HepG2 (cell line): ENCODE data around the gene SLC12A9. TPM values are rescaled to one million over a fixed set of nuclear protein-coding genes. Genes with fewer than 3 reads are reported as not detected.

Source experiments
- ATAC-seq: fragments of 200-7000 bp; cut with Tn5 transposase; 3 replicates; pipeline ENCODE4 v1.9.1; 2020; ENCODE audit warnings: mild to moderate bottlenecking, moderate library complexity
- BruUV-seq: library from RNA; stranded (reverse); fragments of 400-500 nt; replicated peaks from 2 replicates; lab custom pipeline; 2021; lab: Mats Ljungman, UMichigan
- CTCF ChIA-PET: fragments of 300-600 bp; formaldehyde crosslinking; extraction: SDS; loops from one replicate; lab custom pipeline; 2021; ENCODE audit warnings: low total read pairs, inconsistent platforms, low intra/inter-chr PET ratio; lab: Yijun Ruan, JAX
- POLR2A ChIA-PET: fragments of 350-600 bp; sonication (Branson Sonifier 250); formaldehyde crosslinking; loops from one replicate; lab custom pipeline; 2020; ENCODE audit warnings: antibody characterized with exemption, inconsistent platforms; lab: Yijun Ruan, JAX
- DNase-seq: peaks from one replicate; pipeline ENCODE4 v3.0.0-alpha.2; 2015; ENCODE audit warnings: low spot score
- FAIRE-seq: peaks from 3 replicates; lab custom pipeline; 2011; peaks lifted over from hg19 to GRCh38; lab: Jason Lieb, UNC
- H2AFZ ChIP-seq: one replicate; pipeline ENCODE4 v1.6.1; 2011; ENCODE audit warnings: low read length, inconsistent platforms
- H3K27ac ChIP-seq: fragments of 300-600 bp; 3 replicates; pipeline ENCODE4 v1.8.0; 2011; ENCODE audit warnings: mixed run types, mild to moderate bottlenecking, mixed read lengths, low read length, inconsistent platforms; ENCODE audit not compliant: insufficient read depth; ENCODE audit errors: extremely low read length
- H3K27me3 ChIP-seq, 2 experiments: fragments of 200-600 bp in 1 of 2; 2 replicates in 1 of 2; 3 replicates in 1 of 2; pipeline versions ENCODE4 v1.6.0 to v1.8.0; 2011; ENCODE audit warnings: low read length in 2 of 2, mild to moderate bottlenecking in 2 of 2, moderate library complexity in 2 of 2, inconsistent platforms in 1 of 2; ENCODE audit not compliant: insufficient read depth in 2 of 2, control insufficient read depth in 1 of 2
- H3K36me3 ChIP-seq, 2 experiments: fragments of 200-600 bp in 1 of 2; replicated peaks in 1 of 2; 2 replicates in 1 of 2; 3 replicates in 1 of 2; pipeline versions ENCODE4 v1.5.1 to v1.8.0; 2011; ENCODE audit warnings: low read length in 2 of 2, inconsistent platforms in 1 of 2; ENCODE audit not compliant: insufficient read depth in 2 of 2, control insufficient read depth in 1 of 2
- H3K4me1 ChIP-seq: 2 replicates; pipeline ENCODE4 v1.5.1; 2012; ENCODE audit warnings: low read length, inconsistent platforms; ENCODE audit not compliant: insufficient read depth
- H3K4me2 ChIP-seq: 2 replicates; pipeline ENCODE4 v1.6.0; 2011; ENCODE audit warnings: low read depth, low read length, inconsistent platforms
- H3K4me3 ChIP-seq, 3 experiments: fragments of 200-600 bp in 1 of 3; sonication (generic), shearing (Covaris generic) in 1 of 3; replicated peaks in 1 of 3; 2 replicates each; pipeline ENCODE4 v1.5.1; 2011 to 2016; ENCODE audit warnings: low read length in 3 of 3, inconsistent platforms in 2 of 3, low read depth in 2 of 3, mild to moderate bottlenecking in 2 of 3, control low read depth in 1 of 3, mixed read lengths in 1 of 3; ENCODE audit not compliant: insufficient read depth in 1 of 3
- H3K79me2 ChIP-seq: one replicate; pipeline ENCODE4 v1.6.1; 2011; ENCODE audit warnings: low read length, inconsistent platforms; ENCODE audit not compliant: insufficient read depth
- H3K9ac ChIP-seq: 2 replicates; pipeline ENCODE4 v1.6.0; 2011; ENCODE audit warnings: mild to moderate bottlenecking, low read depth, low read length, inconsistent platforms; ENCODE audit not compliant: insufficient read depth
- H3K9me3 ChIP-seq: 2 replicates; pipeline ENCODE4 v1.5.1; 2012; ENCODE audit warnings: mild to moderate bottlenecking, low read length
- H4K20me1 ChIP-seq: 2 replicates; pipeline ENCODE4 v1.6.0; 2011; ENCODE audit warnings: inconsistent platforms, mild to moderate bottlenecking, low read length, moderate library complexity; ENCODE audit not compliant: insufficient read depth
- HNRNPUL1 ChIP-seq: fragments of 200-400 bp; formaldehyde crosslinking; IDR thresholded peaks from 2 replicates; pipeline ENCODE4 v1.6.1; 2017; ENCODE audit warnings: low read depth, mild to moderate bottlenecking, low read length, moderate library complexity
- NFIC ChIP-seq: IDR thresholded peaks from 2 replicates; pipeline ENCODE4 v1.6.1; 2012; ENCODE audit warnings: mild to moderate bottlenecking, low read length, inconsistent platforms
- RCOR2 ChIP-seq: IDR thresholded peaks from 2 replicates; pipeline ENCODE4 v1.6.1; 2016; ENCODE audit warnings: missing biosample characterization, missing genetic modification reagents
- U2AF1 ChIP-seq: fragments of 200-400 bp; formaldehyde crosslinking; optimal IDR thresholded peaks from 2 replicates; pipeline ENCODE3; 2017; ENCODE audit warnings: mild to moderate bottlenecking, low read depth, low read length
- ZNF235 ChIP-seq: sonication (generic); formaldehyde crosslinking; IDR thresholded peaks from 2 replicates; pipeline ENCODE4 v1.8.1; 2023; ENCODE audit warnings: mild to moderate bottlenecking, missing genetic modification reagents, borderline replicate concordance
- WGBS: methylation state at CpG from one replicate; pipeline ENCODE4 v1.1.6; 2017; ENCODE audit warnings: low lambda C conversion rate; 5-methylcytosine and 5-hydroxymethylcytosine counted together
- in situ Hi-C: cut with HindIII; loops from 2 replicates; pipeline ENCODE4 v1.10.0; 2017; ENCODE audit warnings: low pct_unique_long_range_greater_than_20kb; ENCODE audit not compliant: extremely low pct_ligation_motif_present
- intact Hi-C: fragments of 100-400 bp; cut with micrococcal nuclease; formaldehyde crosslinking; loops from one replicate; pipeline ENCODE4 v1.10.0; 2022; ENCODE audit not compliant: unreplicated experiment
- polyA plus RNA-seq, 8 experiments: library from polyadenylated mRNA; depleted of rRNA in 3 of 8; stranded (reverse) in 7 of 8; unstranded in 1 of 8; fragments of >200 nt; fragmentation: Illumina TruSeq in 4 of 8; extraction: Trizol in 4 of 8; gene quantifications; 2 replicates each; pipeline versions ENCODE4 v1.2.1 to v1.2.3, GENCODE V29; 2011 to 2016; ENCODE audit warnings: low read depth in 4 of 8, missing spikeins in 1 of 8, mixed read lengths in 1 of 8; ENCODE audit not compliant: insufficient read depth in 1 of 8
- total RNA-seq, 5 experiments: library from RNA; depleted of rRNA; stranded (reverse); fragments of >200 nt; fragmentation: Illumina TruSeq; extraction: Trizol; gene quantifications; 2 replicates each; pipeline ENCODE4 v1.2.3, GENCODE V29; 2016; ENCODE audit warnings: low read depth in 1 of 5
- TF ChIP-seq, protein P1 (sequence below), 2 experiments: sonication (generic) in 1 of 2; formaldehyde crosslinking in 1 of 2; IDR thresholded peaks; 2 replicates each; pipeline versions ENCODE4 v1.5.1 to v1.6.1; 2011 to 2020; ENCODE audit warnings: borderline replicate concordance in 1 of 2, low read depth in 1 of 2, low read length in 1 of 2, mild to moderate bottlenecking in 1 of 2, missing genetic modification reagents in 1 of 2, moderate library complexity in 1 of 2
- TF ChIP-seq, protein P2 (sequence below): sonication (generic); formaldehyde crosslinking; IDR thresholded peaks from 2 replicates; pipeline ENCODE4 v1.8.0; 2022; ENCODE audit warnings: mild to moderate bottlenecking, missing genetic modification reagents, moderate library complexity
- TF ChIP-seq, protein P3 (sequence below): sonication (generic); formaldehyde crosslinking; IDR thresholded peaks from 2 replicates; pipeline ENCODE4 v1.4.0; 2020; ENCODE audit warnings: missing genetic modification reagents, borderline replicate concordance

SLC12A9 gene
- total and polyA plus RNA-seq, 2 of the 13 experiments (the other 11 are each of a cell fraction or from before 2014, with no cell fraction given): 8.7 to 16.6 TPM

DNA sequence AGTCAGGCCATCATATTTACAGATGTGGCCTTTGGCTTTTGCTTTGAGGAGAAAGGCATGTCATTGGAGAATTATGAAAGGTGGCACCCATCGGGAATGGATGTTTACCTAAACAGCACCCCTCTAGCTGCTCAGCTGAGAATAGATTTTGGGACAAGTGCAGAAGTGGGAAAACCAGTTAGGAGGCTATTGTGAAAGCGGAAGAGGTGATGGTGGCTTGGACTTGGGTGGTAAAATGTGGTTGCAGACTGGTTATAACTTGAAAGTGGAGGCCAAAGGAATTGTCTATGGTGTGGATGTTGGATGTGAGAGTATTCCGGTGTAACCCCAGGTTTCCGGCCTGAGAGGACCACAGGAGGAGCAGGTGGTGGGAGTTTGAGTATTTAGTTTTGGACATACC, 5.2 kb upstream of the SLC12A9 start:
- Histone ChIP-seq H3K4me3 (no peak overlapping the region), H3K9ac (no peak overlapping the region), H3K4me1 (peaks cover 14% of the 10 kb centered on the region), H2AFZ (no peak overlapping the region), H3K4me2 (no peak overlapping the region), H4K20me1 (no peaks in the 10 kb centered on the region), H3K79me2 (no peaks in the 10 kb centered on the region), H3K36me3 (no peaks in the 10 kb centered on the region), H3K27me3 (no peaks in the 10 kb centered on the region), H3K27ac (no peak overlapping the region), H3K9me3 (no peaks in the 10 kb centered on the region)
- TF ChIP-seq, protein P1, sequence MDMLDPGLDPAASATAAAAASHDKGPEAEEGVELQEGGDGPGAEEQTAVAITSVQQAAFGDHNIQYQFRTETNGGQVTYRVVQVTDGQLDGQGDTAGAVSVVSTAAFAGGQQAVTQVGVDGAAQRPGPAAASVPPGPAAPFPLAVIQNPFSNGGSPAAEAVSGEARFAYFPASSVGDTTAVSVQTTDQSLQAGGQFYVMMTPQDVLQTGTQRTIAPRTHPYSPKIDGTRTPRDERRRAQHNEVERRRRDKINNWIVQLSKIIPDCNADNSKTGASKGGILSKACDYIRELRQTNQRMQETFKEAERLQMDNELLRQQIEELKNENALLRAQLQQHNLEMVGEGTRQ (IDR thresholded peaks at IDR 0.05; ENCODE audit: low read depth, low read length): no peak
- TF ChIP-seq, protein P1 (CRISPR knock-in tag; IDR thresholded peaks at IDR 0.05; ENCODE audit: borderline replicate concordance): no peak
- in situ Hi-C loops: no loop called here
- intact Hi-C loops: no loop called here
- FAIRE-seq (no peak), ATAC-seq (no peak), DNase-seq (no peak)
- ChIA-PET CTCF (no interaction called here), POLR2A (no interaction called here)
- 93% methylated on average over 4 of the region's 4 CpGs for WGBS
- no TSS peak for BruUV-seq

DNA sequence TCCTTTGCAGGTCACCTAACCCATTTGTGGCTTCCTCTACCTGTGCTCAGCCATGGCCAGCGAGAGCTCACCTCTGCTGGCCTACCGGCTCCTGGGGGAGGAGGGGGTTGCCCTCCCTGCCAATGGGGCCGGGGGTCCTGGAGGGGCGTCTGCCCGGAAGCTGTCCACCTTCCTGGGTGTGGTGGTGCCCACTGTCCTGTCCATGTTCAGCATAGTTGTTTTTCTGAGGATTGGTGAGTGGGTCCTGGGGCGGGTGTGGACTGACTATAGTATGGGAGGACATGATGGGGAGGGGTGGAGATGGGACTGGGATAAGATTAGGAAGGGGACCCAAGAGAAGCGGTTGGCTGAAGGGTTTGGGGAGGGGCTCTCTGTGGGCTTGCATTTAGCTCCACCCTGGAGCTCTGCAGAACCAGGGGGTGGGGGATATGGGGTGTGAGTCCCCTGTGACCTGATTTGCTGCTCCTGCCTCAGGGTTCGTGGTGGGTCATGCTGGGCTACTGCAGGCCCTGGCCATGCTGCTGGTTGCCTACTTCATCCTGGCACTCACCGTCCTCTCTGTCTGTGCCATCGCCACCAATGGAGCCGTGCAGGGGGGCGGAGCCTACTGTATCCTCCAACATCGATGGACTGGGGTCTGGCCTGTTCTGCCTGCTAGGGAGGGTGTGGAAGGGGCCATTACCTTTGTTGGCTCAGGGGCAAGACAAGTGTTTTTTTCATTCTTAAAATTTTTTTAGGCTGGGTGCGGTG, 1.8 kb downstream of the SLC12A9 start:
- POLR2A ChIA-PET: interaction anchor here (0.8 to 4.8 kb wide), 2 partner anchors 21 to 54 kb away, joined by 4 to 66 read pairs; partner anchors contain the start of gene SRRT
- H2AFZ ChIP-seq: no peak overlapping the region
- in situ Hi-C loops: loop anchor here (10.0 kb wide), 2 partner anchors 60 to 150 kb away; partner anchors contain the start of gene POP7
- no peaks in the 10 kb centered on the region for H3K36me3 ChIP-seq
- H3K79me2 ChIP-seq: no peaks in the 10 kb centered on the region
- DNase-seq: no peak
- no peak for TF ChIP-seq U2AF1
- no peak for TF ChIP-seq RCOR2 (CRISPR knock-in tag)
- TF ChIP-seq, protein P2, sequence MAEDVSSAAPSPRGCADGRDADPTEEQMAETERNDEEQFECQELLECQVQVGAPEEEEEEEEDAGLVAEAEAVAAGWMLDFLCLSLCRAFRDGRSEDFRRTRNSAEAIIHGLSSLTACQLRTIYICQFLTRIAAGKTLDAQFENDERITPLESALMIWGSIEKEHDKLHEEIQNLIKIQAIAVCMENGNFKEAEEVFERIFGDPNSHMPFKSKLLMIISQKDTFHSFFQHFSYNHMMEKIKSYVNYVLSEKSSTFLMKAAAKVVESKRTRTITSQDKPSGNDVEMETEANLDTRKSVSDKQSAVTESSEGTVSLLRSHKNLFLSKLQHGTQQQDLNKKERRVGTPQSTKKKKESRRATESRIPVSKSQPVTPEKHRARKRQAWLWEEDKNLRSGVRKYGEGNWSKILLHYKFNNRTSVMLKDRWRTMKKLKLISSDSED (CRISPR knock-in tag): no peak
- TF ChIP-seq, protein P3, sequence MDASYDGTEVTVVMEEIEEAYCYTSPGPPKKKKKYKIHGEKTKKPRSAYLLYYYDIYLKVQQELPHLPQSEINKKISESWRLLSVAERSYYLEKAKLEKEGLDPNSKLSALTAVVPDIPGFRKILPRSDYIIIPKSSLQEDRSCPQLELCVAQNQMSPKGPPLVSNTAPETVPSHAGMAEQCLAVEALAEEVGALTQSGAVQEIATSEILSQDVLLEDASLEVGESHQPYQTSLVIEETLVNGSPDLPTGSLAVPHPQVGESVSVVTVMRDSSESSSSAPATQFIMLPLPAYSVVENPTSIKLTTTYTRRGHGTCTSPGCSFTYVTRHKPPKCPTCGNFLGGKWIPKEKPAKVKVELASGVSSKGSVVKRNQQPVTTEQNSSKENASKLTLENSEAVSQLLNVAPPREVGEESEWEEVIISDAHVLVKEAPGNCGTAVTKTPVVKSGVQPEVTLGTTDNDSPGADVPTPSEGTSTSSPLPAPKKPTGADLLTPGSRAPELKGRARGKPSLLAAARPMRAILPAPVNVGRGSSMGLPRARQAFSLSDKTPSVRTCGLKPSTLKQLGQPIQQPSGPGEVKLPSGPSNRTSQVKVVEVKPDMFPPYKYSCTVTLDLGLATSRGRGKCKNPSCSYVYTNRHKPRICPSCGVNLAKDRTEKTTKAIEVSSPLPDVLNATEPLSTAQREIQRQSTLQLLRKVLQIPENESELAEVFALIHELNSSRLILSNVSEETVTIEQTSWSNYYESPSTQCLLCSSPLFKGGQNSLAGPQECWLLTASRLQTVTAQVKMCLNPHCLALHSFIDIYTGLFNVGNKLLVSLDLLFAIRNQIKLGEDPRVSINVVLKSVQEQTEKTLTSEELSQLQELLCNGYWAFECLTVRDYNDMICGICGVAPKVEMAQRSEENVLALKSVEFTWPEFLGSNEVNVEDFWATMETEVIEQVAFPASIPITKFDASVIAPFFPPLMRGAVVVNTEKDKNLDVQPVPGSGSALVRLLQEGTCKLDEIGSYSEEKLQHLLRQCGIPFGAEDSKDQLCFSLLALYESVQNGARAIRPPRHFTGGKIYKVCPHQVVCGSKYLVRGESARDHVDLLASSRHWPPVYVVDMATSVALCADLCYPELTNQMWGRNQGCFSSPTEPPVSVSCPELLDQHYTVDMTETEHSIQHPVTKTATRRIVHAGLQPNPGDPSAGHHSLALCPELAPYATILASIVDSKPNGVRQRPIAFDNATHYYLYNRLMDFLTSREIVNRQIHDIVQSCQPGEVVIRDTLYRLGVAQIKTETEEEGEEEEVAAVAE (CRISPR knock-in tag): no peak
- TF ChIP-seq HNRNPUL1: no peak
- no peak for TF ChIP-seq NFIC
- TF ChIP-seq ZNF235 (CRISPR knock-in tag): no peak
- TF ChIP-seq, all 625 proteins: peak for 0
- H3K4me2 ChIP-seq: no peak overlapping the region
- no peak overlapping the region for H3K27ac ChIP-seq
- whole genome bisulfite sequencing: 96% methylated on average over 9 of the region's 14 CpGs
- H3K9me3 ChIP-seq: no peaks in the 10 kb centered on the region
- peaks cover 23% of the 10 kb centered on the region for H3K4me1 ChIP-seq
- intact Hi-C loops: no loop called here
- H3K4me3 ChIP-seq: no peak overlapping the region
- BruUV-seq: no TSS peak
- H4K20me1 ChIP-seq: no peaks in the 10 kb centered on the region
- no peak overlapping the region for H3K9ac ChIP-seq
- no peak for FAIRE-seq
- CTCF ChIA-PET: no interaction called here
- no peaks in the 10 kb centered on the region; a peak in 1 of 5 replicates for H3K27me3 ChIP-seq
- no peak for ATAC-seq
